ENCODE measurements around the gene MEN1. TPM values are rescaled to one million over a fixed set of nuclear protein-coding genes. Genes with fewer than 3 reads are reported as not detected.

Gene MEN1
- total and polyA plus RNA-seq, 9 of the 15 experiments (the other 6 are each of a cell fraction or from before 2014, with no cell fraction given) = 3.4 to 57.2 (median 19.3) TPM

GRCh38 chr11:64846998-64847666 is 36.8 kb upstream of the MEN1 start (continued):
- TF ChIP-seq CHD4 (IDR thresholded peaks at IDR 0.05; ENCODE audit: insufficient read depth, insufficient replicate concordance, low read depth, low read length, poor library complexity, severe bottlenecking) (no peak), ZNF263 (CRISPR knock-in tag; IDR thresholded peaks at IDR 0.05; ENCODE audit: borderline replicate concordance) (peak; percentile 25; the same call in 1 of the 2 replicates), HDAC1 (IDR thresholded peaks at IDR 0.05) (0 out of 4 replicates have a peak, but pooled peaks of 1 of the 2 experiments have one; percentile 35), ZKSCAN8 (CRISPR knock-in tag; IDR thresholded peaks at IDR 0.05) (no peak), CUX1 (CRISPR knock-in tag; IDR thresholded peaks at IDR 0.05) (no peak), ZNF318 (IDR thresholded peaks at IDR 0.05; ENCODE audit: borderline replicate concordance in 1 of 2, low read depth in 1 of 2) (no peak), ZKSCAN1 (IDR thresholded peaks at IDR 0.05; ENCODE audit: low read depth, low read length) (peak; percentile 79), SOX6 (IDR thresholded peaks at IDR 0.05) (peak; percentile 28; the same call in 1 of the 2 replicates), YY1 (IDR thresholded peaks at IDR 0.05; ENCODE audit: borderline replicate concordance in 1 of 3, control insufficient read depth in 1 of 3, extremely low read depth in 1 of 3, insufficient read depth in 3 of 3, insufficient read length in 1 of 3, insufficient replicate concordance in 2 of 3, low read depth in 1 of 3, low read length in 2 of 3) (peak in 1 of 3 experiments; percentile 45), CCAR2 (IDR thresholded peaks at IDR 0.05; ENCODE audit: low read depth, low read length) (no peak), MAZ (CRISPR knock-in tag; conservative IDR thresholded peaks at IDR 0.05 in 1 of 2, IDR thresholded peaks at IDR 0.05 in 1 of 2) (peak; percentile 85 to 88)
